GM18873 (cell line): ENCODE results near the gene LAMA2.

Experiments used
- ATAC-seq: cut with Tn5 transposase; IDR thresholded peaks from one replicate; pipeline ENCODE4 v1.9.1; 2021; ENCODE audit warnings: mild to moderate bottlenecking, moderate library complexity, moderate number of reproducible peaks; ENCODE audit not compliant: unreplicated experiment, low FRiP score

Gene LAMA2

DNA sequence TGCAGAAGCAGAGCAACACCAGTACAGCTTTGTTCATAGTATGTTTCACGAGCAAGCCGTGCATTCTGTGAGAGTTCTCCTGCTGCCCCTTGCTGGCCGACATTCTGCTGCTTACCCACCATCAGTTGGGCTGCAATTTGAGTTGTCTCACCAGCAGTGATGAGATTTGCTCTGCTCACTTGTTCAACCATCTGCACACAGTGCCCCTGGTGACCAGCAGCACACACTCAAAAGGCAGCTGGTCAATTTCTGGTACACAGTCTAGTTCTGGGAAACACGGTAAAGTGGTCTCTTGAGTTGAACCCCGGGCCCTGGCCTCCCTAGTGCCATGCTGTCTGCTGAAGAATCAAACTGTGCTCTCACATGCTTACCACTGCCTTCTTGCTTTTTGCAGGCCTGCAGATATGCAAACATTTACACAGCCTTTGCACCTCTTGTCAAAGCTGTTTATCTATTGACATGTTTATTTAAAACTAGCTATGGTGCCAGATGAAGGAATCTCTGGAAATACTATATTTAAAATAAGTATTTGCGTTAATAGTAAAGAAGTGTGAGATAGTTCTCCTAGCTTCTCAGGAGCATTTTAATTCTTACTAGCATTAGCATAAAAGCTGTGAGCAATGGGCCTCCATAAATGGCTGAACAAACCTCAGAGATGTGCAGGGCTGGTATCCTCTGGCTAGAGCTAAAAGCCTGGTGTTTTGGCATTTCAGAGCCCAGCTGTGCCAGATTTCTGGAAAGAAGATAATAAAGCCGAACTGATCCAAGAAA is 592.7 kb downstream of the LAMA2 start:
- no peak for ATAC-seq

- no peak for ATAC-seq
Measured at GRCh38 chr6:129476248-129476564, 593.3 kb downstream of the LAMA2 start.

DNA sequence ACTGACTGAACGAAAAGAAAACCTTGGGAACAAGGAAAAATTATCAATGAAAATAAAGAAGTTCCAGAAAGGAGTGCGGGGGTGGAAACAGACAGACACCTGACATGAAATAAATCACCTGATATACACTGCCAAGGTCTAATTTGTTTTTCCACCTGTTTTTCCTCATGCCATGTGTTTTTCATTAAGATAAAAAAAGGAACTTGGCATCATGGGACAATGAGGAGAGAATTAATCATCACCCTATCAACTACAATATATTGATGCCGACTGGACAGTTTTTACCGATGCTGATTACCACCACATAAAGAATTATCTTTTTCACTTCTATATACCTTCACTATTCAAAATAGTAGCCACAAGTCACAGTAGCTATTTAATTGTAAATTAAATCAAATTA is 593.9 kb downstream of the LAMA2 start:
- ATAC-seq: no peak

DNA sequence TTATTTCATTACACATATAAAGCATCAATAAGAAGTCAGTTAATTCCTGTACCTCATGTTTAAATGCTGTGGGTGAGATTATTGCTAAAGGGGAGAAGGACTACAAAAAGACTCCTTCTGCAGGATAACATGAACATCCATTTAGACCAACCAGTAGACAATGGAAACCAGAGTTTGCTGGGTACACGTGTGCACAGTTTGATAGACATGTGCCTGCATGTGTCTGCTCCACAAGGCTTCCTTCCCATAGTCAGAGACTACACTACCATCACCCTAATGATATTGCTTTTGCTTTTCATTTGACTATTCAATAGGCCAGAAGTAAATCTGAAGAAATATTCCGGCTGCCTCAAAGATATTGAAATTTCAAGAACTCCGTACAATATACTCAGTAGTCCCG is 595.4 kb downstream of the LAMA2 start:
- no peak for ATAC-seq

DNA sequence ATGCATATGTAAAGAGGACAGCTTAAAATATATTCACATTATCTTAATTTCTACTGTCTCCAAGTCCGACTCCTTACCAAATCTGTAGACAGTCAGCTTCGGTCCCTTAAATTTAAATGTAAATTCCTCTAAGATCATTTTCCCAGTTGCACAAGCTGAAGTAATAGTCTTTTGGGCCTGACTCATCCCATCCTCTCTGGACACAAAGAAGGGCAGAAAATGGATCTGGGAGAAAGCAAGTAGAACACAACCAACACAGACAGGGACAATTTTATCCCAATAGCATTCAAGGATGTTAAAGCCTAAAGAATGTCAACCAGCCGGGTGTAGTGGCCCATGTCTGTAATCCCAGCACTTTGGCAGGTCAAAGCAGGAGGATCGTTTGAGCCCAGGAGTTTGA is 598.8 kb downstream of the LAMA2 start:
- no peak for ATAC-seq

DNA sequence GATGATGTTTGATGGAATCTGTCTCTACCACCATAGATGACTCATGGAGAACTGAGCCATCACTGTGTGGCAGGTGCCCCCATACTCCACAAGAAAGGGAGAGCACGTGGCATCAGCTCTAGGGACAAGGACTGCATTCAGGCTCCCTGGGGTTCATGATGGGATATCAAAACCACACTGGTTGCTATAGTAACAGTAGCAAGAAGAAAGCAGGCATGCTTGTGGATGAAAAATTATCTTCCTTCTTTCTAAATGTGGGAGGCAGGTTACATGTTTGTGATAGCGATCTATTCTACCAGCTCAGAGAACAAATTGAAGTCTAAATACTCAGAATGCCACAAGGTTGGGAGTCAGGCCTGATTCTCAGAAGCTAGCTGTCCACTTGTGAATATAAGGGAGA is 602.8 kb downstream of the LAMA2 start:
- ATAC-seq: no peak

- ATAC-seq: no peak
Measured at GRCh38 chr6:129486327-129486726, 603.4 kb downstream of the LAMA2 start.

DNA sequence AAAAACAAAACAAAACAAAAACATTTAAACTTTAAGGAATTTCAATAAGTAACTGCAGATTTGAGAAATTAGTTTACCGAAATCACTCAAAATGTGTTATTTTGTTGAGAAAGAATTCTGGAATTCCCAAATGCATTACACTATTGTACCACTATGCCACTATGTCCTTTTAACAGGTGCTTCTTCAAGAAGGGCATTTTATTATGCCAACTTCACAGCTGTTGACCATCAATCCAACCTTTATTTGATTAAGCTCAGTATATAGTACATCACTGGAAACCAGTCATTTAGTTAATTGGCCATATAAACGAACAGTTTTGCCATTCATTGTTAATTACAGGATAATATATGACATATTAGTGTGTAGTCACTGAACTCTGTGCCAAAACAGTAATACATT is 605.4 kb downstream of the LAMA2 start:
- ATAC-seq: no peak

GRCh38 chr6:129489215-129489765 is 606.4 kb downstream of the LAMA2 start:
- no peak for ATAC-seq

DNA sequence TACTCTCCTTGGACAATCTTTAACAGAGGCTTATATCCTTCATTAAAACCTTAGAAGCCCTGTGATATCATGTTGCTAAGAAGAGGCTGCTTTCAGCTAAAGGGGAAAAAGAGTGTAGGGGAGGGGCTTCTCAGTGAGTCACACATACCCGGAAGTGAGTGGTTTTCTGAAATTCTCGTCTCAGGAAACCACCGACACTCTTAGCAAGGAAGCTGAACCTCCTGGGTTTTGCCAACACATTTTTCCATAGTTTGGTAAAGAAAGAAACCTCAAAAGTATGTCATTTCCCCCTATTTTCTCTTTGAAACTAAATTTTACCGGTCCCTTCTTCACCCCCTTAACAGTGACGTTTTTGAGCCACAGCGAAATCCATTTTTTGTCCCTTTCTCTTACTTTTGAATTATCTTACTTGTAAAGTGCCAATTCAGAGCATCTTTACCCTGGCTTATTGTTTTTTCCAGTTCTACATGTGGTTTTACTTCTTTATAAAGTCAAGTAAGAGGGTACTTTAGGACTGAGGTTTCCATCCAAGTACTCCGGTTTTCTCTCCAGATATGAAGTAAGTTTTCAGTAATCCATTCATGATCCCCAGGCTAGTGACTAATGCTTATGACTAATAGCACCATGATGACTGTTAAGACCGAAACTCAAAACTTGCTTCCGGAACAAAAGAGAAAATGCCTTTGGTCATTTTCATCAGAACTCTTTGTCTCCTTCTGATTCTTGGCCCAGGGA is 607.8 kb downstream of the LAMA2 start:
- ATAC-seq: peak; percentile 91

- ATAC-seq: no peak
Measured at GRCh38 chr6:129491436-129491835, 608.5 kb downstream of the LAMA2 start.

- no peak for ATAC-seq
Measured at GRCh38 chr6:129492260-129492659, 609.3 kb downstream of the LAMA2 start.

GRCh38 chr6:129493354-129493902 is 610.5 kb downstream of the LAMA2 start:
- ATAC-seq: no peak

DNA sequence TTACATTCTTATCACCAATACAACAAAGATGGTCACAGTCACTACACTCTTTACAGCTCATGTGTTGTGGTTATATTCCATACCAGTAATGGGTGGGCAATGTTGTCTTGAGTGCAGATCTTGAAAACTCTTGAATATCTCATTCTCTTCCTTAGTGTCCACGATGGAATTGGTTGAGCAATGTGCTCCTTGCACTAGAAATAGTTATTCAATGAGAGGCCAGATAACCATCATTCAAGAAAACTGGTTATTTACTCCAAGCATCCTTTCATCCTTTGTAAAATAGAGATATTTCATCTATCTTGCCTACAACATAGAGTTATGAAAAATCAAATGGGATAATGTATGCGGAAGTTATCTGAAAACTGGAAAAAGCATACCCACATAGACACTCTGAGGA is 611.2 kb downstream of the LAMA2 start:
- no peak for ATAC-seq

- no peak for ATAC-seq
Measured at GRCh38 chr6:129494586-129494985, 611.6 kb downstream of the LAMA2 start.

- ATAC-seq: no peak
Measured at GRCh38 chr6:129495652-129496051, 612.7 kb downstream of the LAMA2 start.

- ATAC-seq: no peak
Measured at GRCh38 chr6:129497481-129498441, 614.8 kb downstream of the LAMA2 start.

DNA sequence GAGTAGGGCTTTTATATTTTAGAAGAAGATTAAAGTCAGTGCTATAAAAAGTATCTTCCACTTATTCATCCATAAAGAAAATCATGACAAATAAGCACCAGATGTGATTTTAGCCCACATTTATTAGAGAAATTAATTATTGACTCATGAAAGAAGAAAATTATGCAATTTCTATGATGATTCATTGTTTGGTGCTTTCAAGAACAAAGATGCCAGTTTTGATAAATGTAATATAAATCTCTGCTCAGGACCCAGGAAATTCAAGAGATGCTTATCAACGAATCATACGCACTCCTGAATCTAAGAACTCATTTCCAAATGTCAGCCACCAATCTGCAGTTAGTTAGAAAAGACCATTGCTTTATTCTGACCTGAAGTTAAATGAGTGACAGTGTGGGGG is 615.6 kb downstream of the LAMA2 start:
- no peak for ATAC-seq

- ATAC-seq: peak; percentile 56
Measured at GRCh38 chr6:129498950-129499842, 616.3 kb downstream of the LAMA2 start.

- ATAC-seq: no peak
Measured at GRCh38 chr6:129499843-129500219, 616.9 kb downstream of the LAMA2 start.
